ENCODE measurements around the gene SSR3.

The SSR3 gene

GRCh38 chr3:156581954-156582353 lies 27.0 kb upstream of the SSR3 start:
- no peak for TF ChIP-seq SIN3A (IDR thresholded peaks at IDR 0.05; ENCODE audit: borderline replicate concordance, insufficient read depth, low read length)
- no peak for TF ChIP-seq FOXP2 (optimal IDR thresholded peaks at IDR 0.05; ENCODE audit: borderline replicate concordance, extremely low read depth, extremely low read length, insufficient read depth)
- no peak for TF ChIP-seq POLR2AphosphoS5 (IDR thresholded peaks at IDR 0.05; ENCODE audit: low read depth, low read length)
- no peak for TF ChIP-seq TAF1 (IDR thresholded peaks at IDR 0.05; ENCODE audit: borderline replicate concordance, insufficient read depth, low read length)

GRCh38 chr3:156581033-156581432 lies 26.1 kb upstream of the SSR3 start:
- TF ChIP-seq SIN3A (IDR thresholded peaks at IDR 0.05; ENCODE audit: borderline replicate concordance, insufficient read depth, low read length) (no peak), POLR2AphosphoS5 (IDR thresholded peaks at IDR 0.05; ENCODE audit: low read depth, low read length) (no peak), TAF1 (IDR thresholded peaks at IDR 0.05; ENCODE audit: borderline replicate concordance, insufficient read depth, low read length) (no peak)

- no peak for TF ChIP-seq POLR2AphosphoS5 (IDR thresholded peaks at IDR 0.05; ENCODE audit: low read depth, low read length)
- no peak for TF ChIP-seq SIN3A (IDR thresholded peaks at IDR 0.05; ENCODE audit: borderline replicate concordance, insufficient read depth, low read length)
- no peak for TF ChIP-seq TAF1 (IDR thresholded peaks at IDR 0.05; ENCODE audit: borderline replicate concordance, insufficient read depth, low read length)
- TF ChIP-seq FOXP2 (optimal IDR thresholded peaks at IDR 0.05; ENCODE audit: borderline replicate concordance, extremely low read depth, extremely low read length, insufficient read depth), result no peak
- TF ChIP-seq REST (IDR thresholded peaks at IDR 0.05; ENCODE audit: insufficient read depth in 1 of 2, low read depth in 2 of 2, low read length in 2 of 2), result no peak
These were observed 24.5 kb upstream of the SSR3 start for GRCh38 chr3:156579427-156579851.

- TF ChIP-seq SIN3A (IDR thresholded peaks at IDR 0.05; ENCODE audit: borderline replicate concordance, insufficient read depth, low read length) (no peak), REST (IDR thresholded peaks at IDR 0.05; ENCODE audit: insufficient read depth in 1 of 2, low read depth in 2 of 2, low read length in 2 of 2) (no peak), POLR2AphosphoS5 (IDR thresholded peaks at IDR 0.05; ENCODE audit: low read depth, low read length) (no peak), TAF1 (IDR thresholded peaks at IDR 0.05; ENCODE audit: borderline replicate concordance, insufficient read depth, low read length) (no peak), FOXP2 (optimal IDR thresholded peaks at IDR 0.05; ENCODE audit: borderline replicate concordance, extremely low read depth, extremely low read length, insufficient read depth) (no peak)
These were observed 22.8 kb upstream of the SSR3 start for GRCh38 chr3:156577736-156578135.

GRCh38 chr3:156576651-156577348 lies 21.9 kb upstream of the SSR3 start:
- TF ChIP-seq TAF1 (IDR thresholded peaks at IDR 0.05; ENCODE audit: borderline replicate concordance, insufficient read depth, low read length) (no peak), SIN3A (IDR thresholded peaks at IDR 0.05; ENCODE audit: borderline replicate concordance, insufficient read depth, low read length) (no peak), POLR2AphosphoS5 (IDR thresholded peaks at IDR 0.05; ENCODE audit: low read depth, low read length) (no peak), FOXP2 (optimal IDR thresholded peaks at IDR 0.05; ENCODE audit: borderline replicate concordance, extremely low read depth, extremely low read length, insufficient read depth) (no peak), REST (IDR thresholded peaks at IDR 0.05; ENCODE audit: insufficient read depth in 1 of 2, low read depth in 2 of 2, low read length in 2 of 2) (no peak)

- TF ChIP-seq TAF1 (IDR thresholded peaks at IDR 0.05; ENCODE audit: borderline replicate concordance, insufficient read depth, low read length), result no peak
These were observed 21.1 kb upstream of the SSR3 start for GRCh38 chr3:156576051-156576450.
